Bronchus fibroblast of lung (primary cell): ENCODE measurements around the gene LLPH. TPM values are rescaled to one million over a fixed set of nuclear protein-coding genes. Genes with fewer than 3 reads are reported as not detected.

Source experiments
- total RNA-seq: library from RNA; depleted of rRNA; stranded (reverse); fragments of >200 nt; gene quantifications from 2 replicates; pipeline ENCODE4 v1.2.3, GENCODE V29; 2015

The LLPH gene
- total RNA-seq = 5.9 and 9.2 TPM in 2 replicates

DNA sequence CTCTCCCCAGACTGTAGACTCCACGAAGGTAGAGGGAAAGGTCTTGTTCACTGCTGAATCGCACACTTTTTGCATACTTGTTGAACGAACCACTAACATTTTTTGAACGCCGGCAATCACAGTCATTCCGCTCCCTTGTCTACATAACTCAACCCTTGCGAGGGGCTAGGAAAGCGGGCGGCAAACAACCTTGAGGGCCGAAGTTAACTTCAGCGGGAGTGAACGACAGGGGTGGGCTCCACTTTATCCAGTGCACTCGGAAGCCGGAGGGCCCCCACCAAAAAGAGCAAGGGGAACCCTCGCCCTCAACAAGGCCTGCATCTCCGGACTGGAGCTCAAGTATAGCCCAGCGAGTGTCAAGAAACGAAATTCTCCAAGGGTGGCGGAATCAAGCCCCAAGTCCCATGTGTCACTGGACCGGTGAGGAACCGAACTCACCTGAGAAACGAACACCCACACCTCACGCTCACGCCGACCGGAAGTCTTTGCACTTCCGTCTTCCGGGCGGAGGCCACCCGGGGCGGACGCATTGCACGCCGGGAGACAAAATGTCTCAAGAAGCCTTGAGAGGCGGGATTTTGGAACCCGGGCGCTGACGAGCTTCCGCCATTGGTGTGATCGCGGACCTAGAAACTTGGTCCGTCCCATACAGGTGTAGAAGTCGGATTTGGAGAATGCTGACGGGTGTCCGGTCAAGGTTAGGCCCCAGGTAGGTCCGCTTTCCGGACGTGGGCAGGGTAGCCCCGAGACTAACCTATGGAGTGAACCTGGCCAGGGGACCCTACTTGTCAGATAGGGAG is at the start of gene LLPH:
Gene LLPH (minus strand): TSS at position 484 of the 800 bp plus-strand sequence. CDS start 1,644 bp downstream, outside the sequence.

DNA sequence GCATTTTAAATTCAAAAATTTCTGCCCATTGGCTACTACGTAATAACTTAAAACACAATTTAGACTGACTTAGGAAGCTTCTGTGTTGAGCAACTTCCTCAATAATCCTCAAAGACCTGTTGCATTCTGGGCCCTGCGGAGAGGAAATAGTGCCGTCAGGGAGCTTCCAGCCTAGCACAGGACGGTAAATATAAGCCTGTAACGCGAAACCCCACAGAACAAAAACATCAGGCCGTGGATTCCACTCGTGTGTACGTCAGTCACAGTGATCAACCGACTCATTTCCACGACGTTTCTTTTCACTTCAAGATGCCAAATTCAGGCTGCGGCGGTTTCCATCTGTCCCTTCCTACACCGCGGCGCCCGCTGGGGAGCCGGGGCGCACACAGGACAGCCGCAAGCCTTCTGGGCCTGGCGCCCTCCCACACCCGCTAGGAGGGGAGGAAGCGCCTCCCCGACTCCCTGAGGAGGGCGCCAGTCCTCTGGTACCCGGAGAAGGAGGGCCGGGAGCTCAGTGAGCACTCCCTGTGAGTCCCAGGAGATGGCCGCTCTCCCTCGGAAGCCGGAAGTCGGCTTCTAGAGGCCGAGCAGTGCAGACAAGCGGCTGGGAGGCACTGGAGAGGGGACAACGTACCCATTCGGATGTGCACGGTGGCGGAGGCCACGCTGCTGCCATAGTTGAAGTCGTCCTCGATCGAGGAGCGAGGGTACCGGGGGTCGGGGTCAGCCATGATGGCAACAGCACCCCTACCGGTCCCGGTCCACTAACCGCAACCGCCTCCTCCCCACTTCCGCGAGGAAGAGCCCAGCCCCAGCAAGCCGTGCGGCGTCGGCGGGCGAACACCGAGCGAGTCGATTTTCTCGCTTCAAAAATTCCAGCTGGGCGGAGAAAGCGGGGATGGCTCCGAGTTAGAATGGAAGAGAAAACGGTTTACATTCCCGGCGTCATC is 38.9 kb upstream of the LLPH start, which contains the start of gene TMBIM4:
Gene TMBIM4 (minus strand): TSS at position 776 of the 950 bp plus-strand sequence. CDS start 45 bp downstream, at position 731.

Other genes starting within 250 kb of the LLPH start
- gene TMBIM4, start 39.2 kb upstream of the LLPH start, total RNA-seq = 95.1 and 105 TPM in 2 replicates
- gene IRAK3, start 58.5 kb upstream of the LLPH start, total RNA-seq = 4.9 and 9.4 TPM in 2 replicates
- gene HELB, start 171.7 kb upstream of the LLPH start, total RNA-seq = 1.2 and 2.9 TPM in 2 replicates